Measurements from ENCODE around the gene AP3B1. TPM values are rescaled to one million over a fixed set of nuclear protein-coding genes. Genes with fewer than 3 reads are reported as not detected.

Gene AP3B1
- total and polyA plus RNA-seq, 2 experiments from 2014 or later, result 29.4 to 41.4 TPM

GRCh38 chr5:78243091-78243490 lies 51.4 kb downstream of the AP3B1 start:
- no peaks in the 10 kb centered on the region for H3K4me1 ChIP-seq (ENCODE audit: insufficient read depth)
- H2AFZ ChIP-seq, result no peak overlapping the region
- H3K79me2 ChIP-seq, result peaks cover 11% of the 10 kb centered on the region
- no peaks in the 10 kb centered on the region for H3K36me3 ChIP-seq (replicated peaks; ENCODE audit: insufficient read depth, low read depth)
- H3K27ac ChIP-seq, result no peak overlapping the region
- TF ChIP-seq EZH2 (IDR thresholded peaks at IDR 0.05; ENCODE audit: borderline replicate concordance) (no peak), EZH2phosphoT487 (IDR thresholded peaks at IDR 0.05; ENCODE audit: low read depth, severe bottlenecking, unreplicated experiment) (no peak)
- TF ChIP-seq, protein P1, sequence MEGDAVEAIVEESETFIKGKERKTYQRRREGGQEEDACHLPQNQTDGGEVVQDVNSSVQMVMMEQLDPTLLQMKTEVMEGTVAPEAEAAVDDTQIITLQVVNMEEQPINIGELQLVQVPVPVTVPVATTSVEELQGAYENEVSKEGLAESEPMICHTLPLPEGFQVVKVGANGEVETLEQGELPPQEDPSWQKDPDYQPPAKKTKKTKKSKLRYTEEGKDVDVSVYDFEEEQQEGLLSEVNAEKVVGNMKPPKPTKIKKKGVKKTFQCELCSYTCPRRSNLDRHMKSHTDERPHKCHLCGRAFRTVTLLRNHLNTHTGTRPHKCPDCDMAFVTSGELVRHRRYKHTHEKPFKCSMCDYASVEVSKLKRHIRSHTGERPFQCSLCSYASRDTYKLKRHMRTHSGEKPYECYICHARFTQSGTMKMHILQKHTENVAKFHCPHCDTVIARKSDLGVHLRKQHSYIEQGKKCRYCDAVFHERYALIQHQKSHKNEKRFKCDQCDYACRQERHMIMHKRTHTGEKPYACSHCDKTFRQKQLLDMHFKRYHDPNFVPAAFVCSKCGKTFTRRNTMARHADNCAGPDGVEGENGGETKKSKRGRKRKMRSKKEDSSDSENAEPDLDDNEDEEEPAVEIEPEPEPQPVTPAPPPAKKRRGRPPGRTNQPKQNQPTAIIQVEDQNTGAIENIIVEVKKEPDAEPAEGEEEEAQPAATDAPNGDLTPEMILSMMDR (IDR thresholded peaks at IDR 0.05; ENCODE audit: poor library complexity), result no peak
- 97% methylated on average over 2 of the region's 2 CpGs for WGBS (ENCODE audit: low lambda C conversion rate, missing lambda C conversion rate)
- H3K9me2 ChIP-seq (replicated peaks; ENCODE audit: insufficient read depth), result no peaks in the 10 kb centered on the region
- H3K9me3 ChIP-seq (ENCODE audit: low read depth), result no peaks in the 10 kb centered on the region
- no peak for DNase-seq (ENCODE audit: low spot score)
- no peaks in the 10 kb centered on the region for H3K27me3 ChIP-seq
- H4K20me1 ChIP-seq (ENCODE audit: insufficient read depth, poor library complexity, severe bottlenecking), result no peaks in the 10 kb centered on the region
- no peak overlapping the region for H3K4me3 ChIP-seq
- H3K4me2 ChIP-seq, result no peak overlapping the region

- no peaks in the 10 kb centered on the region for H4K20me1 ChIP-seq (ENCODE audit: insufficient read depth, poor library complexity, severe bottlenecking)
- H3K79me2 ChIP-seq, result peaks cover 13% of the 10 kb centered on the region
- no peak overlapping the region for H3K4me2 ChIP-seq
- H3K9me3 ChIP-seq (ENCODE audit: low read depth), result no peaks in the 10 kb centered on the region
- H3K36me3 ChIP-seq (replicated peaks; ENCODE audit: insufficient read depth, low read depth), result no peaks in the 10 kb centered on the region
- H3K9me2 ChIP-seq (replicated peaks; ENCODE audit: insufficient read depth), result no peaks in the 10 kb centered on the region
- no peak overlapping the region for H3K27ac ChIP-seq
- no peaks in the 10 kb centered on the region for H3K27me3 ChIP-seq
- H2AFZ ChIP-seq, result no peak overlapping the region
- H3K4me3 ChIP-seq, result no peak overlapping the region
- no peaks in the 10 kb centered on the region for H3K4me1 ChIP-seq (ENCODE audit: insufficient read depth)
- TF ChIP-seq EZH2 (IDR thresholded peaks at IDR 0.05; ENCODE audit: borderline replicate concordance), result no peak
- no peak for TF ChIP-seq EZH2phosphoT487 (IDR thresholded peaks at IDR 0.05; ENCODE audit: low read depth, severe bottlenecking, unreplicated experiment)
- TF ChIP-seq, protein P1 (IDR thresholded peaks at IDR 0.05; ENCODE audit: poor library complexity), result no peak
- WGBS (ENCODE audit: low lambda C conversion rate, missing lambda C conversion rate), result 55% methylated on average over 1 of the region's 1 CpG
- DNase-seq (ENCODE audit: low spot score), result no peak
Measured at GRCh38 chr5:78242001-78242400, 52.5 kb downstream of the AP3B1 start.

DNA sequence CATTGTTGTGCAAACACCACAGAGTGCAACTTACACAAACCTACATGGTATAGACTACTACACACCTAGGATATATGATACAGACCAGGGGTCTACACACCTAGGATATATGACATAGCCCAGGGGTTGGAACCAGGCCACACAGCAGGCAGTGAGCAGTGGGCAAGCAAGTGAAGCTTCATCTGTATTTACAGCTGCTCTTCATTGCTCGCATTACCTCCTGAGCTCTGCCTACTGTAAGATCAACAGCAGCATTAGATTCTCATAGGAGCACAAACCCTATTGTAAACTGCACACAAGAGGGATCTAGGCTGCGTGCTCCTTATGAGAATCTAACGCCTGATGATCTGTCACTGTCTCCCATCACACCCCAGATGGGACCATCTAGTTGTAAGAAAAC lies 56.6 kb downstream of the AP3B1 start:
- Histone ChIP-seq H4K20me1 (ENCODE audit: insufficient read depth, poor library complexity, severe bottlenecking) (no peaks in the 10 kb centered on the region), H3K4me3 (no peak overlapping the region), H3K36me3 (replicated peaks; ENCODE audit: insufficient read depth, low read depth) (no peaks in the 10 kb centered on the region), H3K4me2 (no peak overlapping the region), H3K4me1 (ENCODE audit: insufficient read depth) (no peaks in the 10 kb centered on the region), H3K27me3 (no peaks in the 10 kb centered on the region), H3K9me3 (ENCODE audit: low read depth) (no peaks in the 10 kb centered on the region), H3K27ac (no peak overlapping the region), H3K9me2 (replicated peaks; ENCODE audit: insufficient read depth) (no peaks in the 10 kb centered on the region), H2AFZ (no peak overlapping the region), H3K79me2 (peaks cover 14% of the 10 kb centered on the region)
- no peak for TF ChIP-seq EZH2 (IDR thresholded peaks at IDR 0.05; ENCODE audit: borderline replicate concordance)
- 63% methylated on average over 3 of the region's 3 CpGs for WGBS (ENCODE audit: low lambda C conversion rate, missing lambda C conversion rate)
- DNase-seq (ENCODE audit: low spot score), result no peak

DNA sequence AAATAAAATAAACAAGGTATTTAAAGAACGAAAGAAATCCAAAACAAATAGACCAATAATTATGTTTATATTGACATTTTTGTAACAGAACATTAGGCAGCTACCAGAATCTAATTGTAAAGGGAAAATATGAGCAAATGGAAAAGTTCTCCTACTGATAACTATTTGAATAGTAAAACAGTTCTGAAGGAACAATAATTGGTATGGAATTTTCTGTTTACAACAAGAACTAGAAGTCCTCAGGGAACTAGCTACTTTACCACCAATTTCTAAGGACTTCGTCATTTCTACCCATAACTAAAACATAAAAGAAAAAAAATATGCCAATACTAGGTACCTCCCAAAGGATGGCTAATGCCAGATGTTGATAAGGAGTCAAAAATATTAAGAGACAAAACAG lies 58.5 kb downstream of the AP3B1 start:
- H3K4me3 ChIP-seq, result no peak overlapping the region
- 81% methylated on average over 2 of the region's 2 CpGs for WGBS (ENCODE audit: low lambda C conversion rate, missing lambda C conversion rate)
- H2AFZ ChIP-seq, result no peak overlapping the region
- no peaks in the 10 kb centered on the region for H4K20me1 ChIP-seq (ENCODE audit: insufficient read depth, poor library complexity, severe bottlenecking)
- H3K4me1 ChIP-seq (ENCODE audit: insufficient read depth), result no peaks in the 10 kb centered on the region
- H3K36me3 ChIP-seq (replicated peaks; ENCODE audit: insufficient read depth, low read depth), result no peaks in the 10 kb centered on the region
- no peaks in the 10 kb centered on the region for H3K9me2 ChIP-seq (replicated peaks; ENCODE audit: insufficient read depth)
- H3K27me3 ChIP-seq, result no peaks in the 10 kb centered on the region
- H3K79me2 ChIP-seq, result peaks cover 13% of the 10 kb centered on the region
- H3K4me2 ChIP-seq, result no peak overlapping the region
- TF ChIP-seq EZH2phosphoT487 (IDR thresholded peaks at IDR 0.05; ENCODE audit: low read depth, severe bottlenecking, unreplicated experiment), result no peak
- no peak for TF ChIP-seq EZH2 (IDR thresholded peaks at IDR 0.05; ENCODE audit: borderline replicate concordance)
- TF ChIP-seq, protein P1 (IDR thresholded peaks at IDR 0.05; ENCODE audit: poor library complexity), result no peak
- no peaks in the 10 kb centered on the region for H3K9me3 ChIP-seq (ENCODE audit: low read depth)
- no peak for DNase-seq (ENCODE audit: low spot score)
- no peak overlapping the region for H3K27ac ChIP-seq
